Trophoblast cell (in vitro differentiated cells and primary cell): ENCODE results near the gene ADTRP.
A peak's percentile ranks its signal among the peaks of the same experiment; 100 is the strongest.

Experiments
- DNase-seq, 2 donors: peaks; one replicate each; pipeline ENCODE4 v3.0.0-alpha.2; 2016
- H2AFZ ChIP-seq: 2 replicates; pipeline ENCODE4 v1.6.1; 2013; ENCODE audit warnings: low read length, moderate library complexity, mild to moderate bottlenecking; ENCODE audit not compliant: insufficient read depth, poor library complexity
- H2AK5ac ChIP-seq: 2 replicates; pipeline ENCODE4 v1.6.1; 2013; ENCODE audit warnings: mild to moderate bottlenecking, low read length
- H2BK120ac ChIP-seq: 2 replicates; pipeline ENCODE4 v1.6.1; 2013; ENCODE audit warnings: low read length, mild to moderate bottlenecking, moderate library complexity; ENCODE audit not compliant: insufficient read depth, poor library complexity
- H2BK12ac ChIP-seq: 2 replicates; pipeline ENCODE4 v1.6.1; 2013; ENCODE audit warnings: mild to moderate bottlenecking, low read length, moderate library complexity
- H2BK5ac ChIP-seq: 2 replicates; pipeline ENCODE4 v1.6.1; 2013; ENCODE audit warnings: low read length, low read depth, moderate library complexity, mild to moderate bottlenecking; ENCODE audit not compliant: poor library complexity
- H3K14ac ChIP-seq: 2 replicates; pipeline ENCODE4 v1.6.1; 2013; ENCODE audit warnings: mild to moderate bottlenecking, low read length
- H3K18ac ChIP-seq: 2 replicates; pipeline ENCODE4 v1.6.1; 2013; ENCODE audit warnings: mild to moderate bottlenecking, low read length
- H3K23ac ChIP-seq: 2 replicates; pipeline ENCODE4 v1.6.1; 2013; ENCODE audit warnings: low read length
- H3K27ac ChIP-seq: 2 replicates; pipeline ENCODE4 v1.5.1; 2013; ENCODE audit warnings: low read depth, mild to moderate bottlenecking, inconsistent platforms, low read length, moderate library complexity
- H3K27me3 ChIP-seq: 2 replicates; pipeline ENCODE4 v1.6.1; 2013; ENCODE audit warnings: inconsistent platforms, mild to moderate bottlenecking, low read length, moderate library complexity; ENCODE audit not compliant: insufficient read depth
- H3K36me3 ChIP-seq, 2 experiments: 1 replicate in 1 of 2; 2 replicates in 1 of 2; pipeline ENCODE4 v1.6.1; 2013; ENCODE audit warnings: low read length in 2 of 2, mild to moderate bottlenecking in 2 of 2, moderate library complexity in 1 of 2; ENCODE audit not compliant: insufficient read depth in 2 of 2, control insufficient read depth in 1 of 2
- H3K4ac ChIP-seq: 2 replicates; pipeline ENCODE4 v1.6.1; 2013; ENCODE audit warnings: low read depth, mild to moderate bottlenecking, low read length, moderate library complexity
- H3K4me1 ChIP-seq, 2 experiments: 1 replicate in 1 of 2; 2 replicates in 1 of 2; pipeline ENCODE4 v1.6.1; 2013; ENCODE audit warnings: low read length in 2 of 2, mild to moderate bottlenecking in 2 of 2, moderate library complexity in 1 of 2; ENCODE audit not compliant: insufficient read depth in 2 of 2, control insufficient read depth in 1 of 2
- H3K4me2 ChIP-seq: 2 replicates; pipeline ENCODE4 v1.6.1; 2013; ENCODE audit warnings: inconsistent platforms, mild to moderate bottlenecking, low read length, moderate library complexity
- H3K4me3 ChIP-seq: 2 replicates; pipeline ENCODE4 v1.5.1; 2013; ENCODE audit warnings: mild to moderate bottlenecking, low read depth, low read length, inconsistent platforms
- H3K79me1 ChIP-seq: one replicate; pipeline ENCODE4 v1.6.1; 2013; ENCODE audit warnings: low read length
- H3K79me2 ChIP-seq: 2 replicates; pipeline ENCODE4 v1.6.1; 2013; ENCODE audit warnings: low read length, mild to moderate bottlenecking; ENCODE audit not compliant: control insufficient read depth, insufficient read depth, poor library complexity
- H3K9ac ChIP-seq: 2 replicates; pipeline ENCODE4 v1.6.1; 2013; ENCODE audit warnings: mild to moderate bottlenecking, low read length
- H3K9me3 ChIP-seq: 2 replicates; pipeline ENCODE4 v1.6.1; 2013; ENCODE audit warnings: low read depth, mild to moderate bottlenecking, control low read depth, inconsistent platforms, low read length; ENCODE audit not compliant: insufficient read depth
- H4K12ac ChIP-seq: 2 replicates; pipeline ENCODE4 v1.6.1; 2013; ENCODE audit warnings: low read depth, mild to moderate bottlenecking, low read length, moderate library complexity
- H4K8ac ChIP-seq: 2 replicates; pipeline ENCODE4 v1.6.1; 2013; ENCODE audit warnings: low read depth, mild to moderate bottlenecking, low read length, moderate library complexity
- H4K91ac ChIP-seq: one replicate; pipeline ENCODE4 v1.6.1; 2013; ENCODE audit warnings: low read depth, mild to moderate bottlenecking, low read length, moderate library complexity
- WGBS: extraction: QIAGEN DNeasy Blood & Tissue Kit; methylation state at CpG from one replicate; pipeline ENCODE4 v1.1.7; 2013; ENCODE audit warnings: missing lambda C conversion rate; ENCODE audit not compliant: insufficient read length, insufficient coverage; ENCODE audit errors: extremely low coverage; 5-methylcytosine and 5-hydroxymethylcytosine counted together

The ADTRP gene

DNA sequence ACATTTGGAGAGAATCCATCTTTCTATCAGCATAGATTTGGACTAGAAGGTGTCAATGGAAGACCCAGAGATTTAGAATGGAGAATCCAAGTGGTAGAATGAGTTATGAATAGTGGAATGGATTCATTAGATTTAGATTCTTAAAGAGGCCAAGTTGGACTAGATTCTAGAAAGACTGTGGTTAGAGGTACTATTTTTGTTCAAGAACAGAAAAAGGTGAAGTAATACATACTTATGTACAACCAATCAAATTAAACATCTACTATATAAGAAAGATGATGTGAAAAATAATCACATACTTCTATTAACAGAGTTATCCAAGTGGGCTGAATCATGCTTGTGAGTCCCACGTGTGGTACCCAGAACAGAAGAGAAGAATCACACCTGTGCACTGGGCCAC is 33.8 kb upstream of the ADTRP start:
- H3K4ac ChIP-seq = no peak overlapping the region
- no peak overlapping the region for H4K8ac ChIP-seq
- H2BK5ac ChIP-seq = no peak overlapping the region
- no peaks in the 10 kb centered on the region for H3K79me1 ChIP-seq
- H2BK12ac ChIP-seq = no peak overlapping the region
- H3K18ac ChIP-seq = no peak overlapping the region
- no peaks in the 10 kb centered on the region for H3K9me3 ChIP-seq
- no peak overlapping the region for H3K4me2 ChIP-seq
- H3K27ac ChIP-seq = no peak overlapping the region
- no peaks in the 10 kb centered on the region for H3K36me3 ChIP-seq
- no peak overlapping the region for H3K14ac ChIP-seq
- no peaks in the 10 kb centered on the region for H3K79me2 ChIP-seq
- H3K4me3 ChIP-seq = no peak overlapping the region
- no peak for DNase-seq
- no peak overlapping the region for H4K91ac ChIP-seq
- no peak overlapping the region for H2AFZ ChIP-seq
- no peak overlapping the region for H2BK120ac ChIP-seq
- WGBS = no CpG with 5 or more reads among the region's 1 CpG
- no peaks in the 10 kb centered on the region for H3K4me1 ChIP-seq
- no peak overlapping the region for H2AK5ac ChIP-seq
- no peaks in the 10 kb centered on the region for H3K27me3 ChIP-seq
- H3K9ac ChIP-seq = no peak overlapping the region
- H4K12ac ChIP-seq = no peak overlapping the region
- no peak overlapping the region for H3K23ac ChIP-seq

DNA sequence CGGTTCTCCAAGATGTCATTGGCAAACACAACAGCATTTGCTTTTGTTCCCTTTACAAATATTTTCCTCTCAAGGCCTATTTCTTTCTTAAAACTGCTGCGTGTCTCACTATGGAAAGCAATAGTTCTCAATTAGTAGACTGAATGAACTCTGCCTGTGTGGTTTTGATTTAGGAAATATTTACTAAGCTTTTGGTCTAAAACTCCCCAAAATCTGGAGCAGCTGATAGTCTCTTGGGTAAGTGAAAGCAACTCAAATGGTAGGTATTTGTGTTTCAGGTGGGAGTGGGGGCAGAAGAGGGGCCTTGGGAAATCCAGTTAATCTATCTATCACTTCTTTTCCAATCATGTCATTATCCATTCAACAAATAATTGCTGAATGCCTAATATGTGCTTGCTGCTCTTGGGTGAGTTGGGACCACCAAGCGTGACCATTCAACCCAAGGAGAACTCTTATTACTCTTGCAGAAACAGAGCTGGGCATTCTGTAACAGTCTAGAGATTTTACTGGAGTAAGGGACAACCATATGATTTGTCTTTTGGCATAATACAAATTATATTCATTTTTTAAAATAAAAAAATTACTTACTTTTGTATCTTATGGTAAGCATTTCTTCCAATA is 33.2 kb upstream of the ADTRP start:
- H3K23ac ChIP-seq = no peak overlapping the region
- no peaks in the 10 kb centered on the region for H3K79me1 ChIP-seq
- H3K4ac ChIP-seq = no peak overlapping the region
- H3K4me3 ChIP-seq = no peak overlapping the region
- no peaks in the 10 kb centered on the region for H3K36me3 ChIP-seq
- H4K91ac ChIP-seq = no peak overlapping the region
- H3K18ac ChIP-seq = no peak overlapping the region
- H3K27ac ChIP-seq = no peak overlapping the region
- H2BK5ac ChIP-seq = no peak overlapping the region
- no peak overlapping the region for H3K4me2 ChIP-seq
- no peak overlapping the region for H4K12ac ChIP-seq
- H3K14ac ChIP-seq = no peak overlapping the region
- H2AK5ac ChIP-seq = no peak overlapping the region
- no peaks in the 10 kb centered on the region for H3K9me3 ChIP-seq
- peaks cover 0 to 3% of the 10 kb centered on the region in 2 experiments for H3K4me1 ChIP-seq
- H3K9ac ChIP-seq = no peak overlapping the region
- H2BK120ac ChIP-seq = no peak overlapping the region
- H3K27me3 ChIP-seq = no peaks in the 10 kb centered on the region
- no CpG with 5 or more reads among the region's 3 CpGs for WGBS
- no peak overlapping the region for H4K8ac ChIP-seq
- H2BK12ac ChIP-seq = no peak overlapping the region
- no peaks in the 10 kb centered on the region for H3K79me2 ChIP-seq
- DNase-seq = no peak
- no peak overlapping the region for H2AFZ ChIP-seq

DNA sequence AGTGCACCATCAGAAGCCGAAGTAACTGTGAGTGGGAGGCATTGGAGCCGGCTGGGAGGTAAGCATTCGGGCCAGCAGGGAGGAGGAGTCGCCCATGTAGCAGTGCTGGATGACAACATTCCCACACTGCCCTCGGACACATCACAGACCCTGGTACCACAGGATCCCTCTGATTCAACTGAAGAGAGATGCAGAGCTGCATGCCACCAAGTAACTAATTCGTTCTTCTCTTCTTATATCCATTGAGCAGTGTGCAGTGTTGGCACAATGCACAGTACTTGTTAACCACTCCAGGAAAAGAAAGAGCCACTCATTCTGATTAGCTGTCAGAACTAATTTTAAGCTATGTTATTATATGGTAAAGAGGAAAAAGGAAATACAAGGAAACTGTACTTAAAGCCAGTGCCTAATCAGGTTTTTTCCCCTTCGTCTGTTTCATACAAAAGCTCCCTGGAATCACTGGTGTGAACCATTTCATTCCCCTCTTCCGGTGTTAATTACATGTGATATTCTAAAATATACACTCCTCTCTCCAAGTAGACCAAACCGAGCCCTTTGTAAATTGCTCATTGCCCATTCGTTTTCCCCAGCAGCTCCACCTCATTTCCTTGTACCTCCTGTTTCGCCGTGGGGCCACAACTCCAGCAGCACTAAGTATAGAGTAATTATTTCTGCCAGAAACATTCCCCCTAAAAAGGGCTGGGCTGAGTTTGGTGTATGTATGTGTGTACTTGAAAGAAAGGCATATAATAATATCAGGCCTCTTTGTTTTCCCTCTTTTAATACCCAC is 32.4 kb upstream of the ADTRP start:
- Histone ChIP-seq H2AFZ (no peak overlapping the region), H3K4me3 (no peak overlapping the region), H4K8ac (no peak overlapping the region), H3K23ac (no peak overlapping the region), H3K9ac (no peak overlapping the region), H2BK5ac (no peak overlapping the region), H2AK5ac (no peak overlapping the region), H3K9me3 (no peaks in the 10 kb centered on the region), H3K4me1 (peaks cover 0 to 5% of the 10 kb centered on the region in 2 experiments), H3K36me3 (no peaks in the 10 kb centered on the region), H3K18ac (no peak overlapping the region), H2BK12ac (no peak overlapping the region), H3K27me3 (no peaks in the 10 kb centered on the region), H3K27ac (no peak overlapping the region), H4K91ac (no peak overlapping the region), H3K4ac (no peak overlapping the region), H3K79me1 (no peaks in the 10 kb centered on the region), H4K12ac (no peak overlapping the region), H3K4me2 (no peak overlapping the region), H2BK120ac (no peak overlapping the region), H3K79me2 (no peaks in the 10 kb centered on the region), H3K14ac (no peak overlapping the region)
- DNase-seq = no peak
- WGBS = no CpG with 5 or more reads among the region's 12 CpGs

DNA sequence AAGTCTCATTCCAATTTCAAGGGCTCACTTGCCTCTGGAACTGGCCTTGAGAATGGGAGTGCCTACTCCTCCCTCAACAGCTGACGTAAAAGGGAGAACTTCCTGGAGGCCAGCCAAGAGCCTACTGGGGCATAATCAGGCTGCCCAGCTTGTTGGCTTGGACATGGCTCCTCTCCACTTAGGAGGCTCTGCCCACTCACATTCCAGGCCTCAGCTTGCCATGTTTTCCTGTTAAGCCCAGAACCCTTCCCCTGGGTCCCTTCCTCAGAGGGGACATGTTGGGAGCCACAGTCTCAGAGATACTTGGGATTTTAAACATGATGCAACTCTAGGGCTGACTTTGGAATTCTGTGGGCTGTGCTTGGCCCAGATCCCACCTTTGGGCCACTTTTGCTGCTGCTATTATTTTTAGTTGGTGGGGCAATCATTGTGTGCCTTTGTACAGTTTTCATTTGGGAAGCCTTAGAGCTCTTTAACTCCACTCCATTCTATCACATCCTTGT is 31.5 kb upstream of the ADTRP start:
- H3K14ac ChIP-seq = no peak overlapping the region
- no peak overlapping the region for H4K91ac ChIP-seq
- no peak overlapping the region for H3K4me3 ChIP-seq

More for the DNA sequence above, 31.5 kb upstream of the ADTRP start:
- Histone ChIP-seq H2BK5ac (no peak overlapping the region), H2AFZ (no peak overlapping the region), H3K23ac (no peak overlapping the region), H2BK12ac (no peak overlapping the region), H4K8ac (no peak overlapping the region), H3K79me1 (no peaks in the 10 kb centered on the region), H3K9me3 (no peaks in the 10 kb centered on the region), H3K9ac (no peak overlapping the region), H4K12ac (no peak overlapping the region), H3K79me2 (no peaks in the 10 kb centered on the region), H3K36me3 (no peaks in the 10 kb centered on the region), H2AK5ac (no peak overlapping the region), H2BK120ac (no peak overlapping the region), H3K4ac (no peak overlapping the region), H3K27ac (no peak overlapping the region), H3K18ac (no peak overlapping the region), H3K4me2 (no peak overlapping the region), H3K4me1 (peaks cover 0 to 5% of the 10 kb centered on the region in 2 experiments), H3K27me3 (no peaks in the 10 kb centered on the region)
- WGBS = no CpG with 5 or more reads among the region's 1 CpG
- peak in 1 of 2 donors; percentile 14 for DNase-seq
